ENCODE results near the gene ADD1. TPM values are rescaled to one million over a fixed set of nuclear protein-coding genes. Genes with fewer than 3 reads are reported as not detected.

Gene ADD1
- total and polyA plus RNA-seq, 7 donors = 124 to 224 (median 176) TPM

GRCh38 chr4:2803624-2804448 lies 39.8 kb upstream of the ADD1 start:
- Histone ChIP-seq H3K9me3 (no peaks in the 10 kb centered on the region), H3K27me3 (ENCODE audit: insufficient read depth in 3 of 3, low read length in 2 of 3) (no peaks in the 10 kb centered on the region), H3K27ac (no peak overlapping the region), H3K36me3 (ENCODE audit: insufficient read depth in 1 of 2, low read depth in 1 of 2) (no peaks in the 10 kb centered on the region), H3K4me1 (peaks cover 44% of the 10 kb centered on the region), H3K4me3 (no peak overlapping the region)
- no peak for TF ChIP-seq CTCF (IDR thresholded peaks at IDR 0.05)
- 90 to 92% (median 90%) methylated on average over 20 of the region's 20 CpGs for WGBS, 3 donors
- ATAC-seq (peak in 3 of 4 donors; percentile 20 to 45 (median 32)), DNase-seq (peak; percentile 55 to 68)
- intact Hi-C loops (cut with DNase I) = no loop called here

- TF ChIP-seq CTCF (IDR thresholded peaks at IDR 0.05) = no peak
- no peaks in the 10 kb centered on the region for H3K27me3 ChIP-seq (ENCODE audit: insufficient read depth in 3 of 3, low read length in 2 of 3)
- H3K36me3 ChIP-seq (ENCODE audit: insufficient read depth in 1 of 2, low read depth in 1 of 2) = no peaks in the 10 kb centered on the region
- H3K27ac ChIP-seq = no peak overlapping the region
- no peak overlapping the region for H3K4me3 ChIP-seq
- H3K4me1 ChIP-seq = peaks cover 45% of the 10 kb centered on the region
- intact Hi-C loops (cut with DNase I) = no loop called here
- peak in 1 of 2 donors; percentile 35 for DNase-seq
- ATAC-seq = no peak
- WGBS, 3 donors = 86 to 92% (median 89%) methylated on average over 10 of the region's 10 CpGs
- no peaks in the 10 kb centered on the region for H3K9me3 ChIP-seq
These were observed 39.1 kb upstream of the ADD1 start for GRCh38 chr4:2804449-2804972.

- TF ChIP-seq CTCF (IDR thresholded peaks at IDR 0.05) = no peak
- H3K36me3 ChIP-seq (ENCODE audit: insufficient read depth in 1 of 2, low read depth in 1 of 2) = no peaks in the 10 kb centered on the region
- ATAC-seq (no peak), DNase-seq (peak; percentile 13 to 48)
- H3K4me1 ChIP-seq = peaks cover 48% of the 10 kb centered on the region
- WGBS, 3 donors = 87 to 90% (median 87%) methylated on average over 13 of the region's 13 CpGs
- no peaks in the 10 kb centered on the region for H3K27me3 ChIP-seq (ENCODE audit: insufficient read depth in 3 of 3, low read length in 2 of 3)
- H3K4me3 ChIP-seq = no peak overlapping the region
- intact Hi-C loops (cut with DNase I) = no loop called here
- no peaks in the 10 kb centered on the region for H3K9me3 ChIP-seq
- H3K27ac ChIP-seq = no peak overlapping the region
These were observed 38.6 kb upstream of the ADD1 start for GRCh38 chr4:2804973-2805501.

- H3K36me3 ChIP-seq (ENCODE audit: insufficient read depth in 1 of 2, low read depth in 1 of 2) = no peaks in the 10 kb centered on the region
- no peak overlapping the region for H3K27ac ChIP-seq
- no peaks in the 10 kb centered on the region for H3K9me3 ChIP-seq
- H3K4me1 ChIP-seq = peaks cover 53% of the 10 kb centered on the region
- WGBS, 3 donors = 66 to 69% (median 69%) methylated on average over 20 of the region's 20 CpGs
- H3K4me3 ChIP-seq = no peak overlapping the region
- H3K27me3 ChIP-seq (ENCODE audit: insufficient read depth in 3 of 3, low read length in 2 of 3) = no peaks in the 10 kb centered on the region
- no peak for TF ChIP-seq CTCF (IDR thresholded peaks at IDR 0.05)
- DNase-seq (peak; percentile 57 to 74), ATAC-seq (peak in 2 of 4 donors; percentile 5 to 8)
- intact Hi-C loops (cut with DNase I) = no loop called here
These were observed 37.8 kb upstream of the ADD1 start for GRCh38 chr4:2805712-2806389.
